ENCODE measurements around the gene NDUFAF5. TPM values are rescaled to one million over a fixed set of nuclear protein-coding genes. Genes with fewer than 3 reads are reported as not detected.

NDUFAF5 gene
- total RNA-seq, 1 experiment from 2014 or later, result 40.2 TPM

DNA sequence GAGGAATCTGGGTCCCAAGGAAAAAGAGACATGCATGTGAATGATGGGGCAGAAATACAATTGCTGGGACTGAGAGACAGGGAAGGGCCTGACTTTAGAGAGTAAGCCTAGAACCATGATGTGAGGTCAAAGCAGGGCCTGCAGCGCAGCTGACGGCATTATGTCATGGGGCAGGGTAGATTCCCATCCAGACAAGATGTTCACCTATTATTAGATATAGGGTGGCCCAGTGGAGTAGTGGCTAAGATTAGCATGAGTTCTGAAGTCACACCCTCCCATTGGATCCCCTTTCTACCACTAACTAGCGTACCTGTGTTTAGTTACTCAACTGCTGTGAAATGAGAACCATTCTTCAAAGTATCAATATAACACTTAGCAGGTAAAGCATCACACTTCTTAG lies 39.6 kb downstream of the NDUFAF5 start:
- Histone ChIP-seq H3T11ph (ENCODE audit: low read length) (no peak overlapping the region), H3K27me3 (ENCODE audit: insufficient read depth, low read length) (no peaks in the 10 kb centered on the region)
- no CpG with 5 or more reads among the region's 3 CpGs for WGBS (ENCODE audit: extremely low coverage, insufficient read length, low lambda C conversion rate)

More for the DNA sequence above, 39.6 kb downstream of the NDUFAF5 start:
- H3K4me1 ChIP-seq (ENCODE audit: insufficient read depth, low read length), result no peaks in the 10 kb centered on the region
- H3K79me1 ChIP-seq (ENCODE audit: insufficient read depth, low read depth, low read length, poor library complexity, severe bottlenecking), result no peaks in the 10 kb centered on the region
- no peaks in the 10 kb centered on the region for H3K79me2 ChIP-seq (ENCODE audit: insufficient read depth, low read length)
- no peaks in the 10 kb centered on the region; a peak in 1 of 7 replicates for H3K36me3 Mint-ChIP-seq (ENCODE audit: insufficient read depth in 1 of 3, low read depth in 3 of 3)
- no peak overlapping the region for H2BK20ac ChIP-seq (ENCODE audit: low read depth, low read length, poor library complexity, severe bottlenecking)
- no peak overlapping the region for H4K8ac ChIP-seq (replicated peaks; ENCODE audit: insufficient read length, low read depth, low read length)
- no peak overlapping the region for H2AFZ ChIP-seq (ENCODE audit: low read length)
- H3K4me1 Mint-ChIP-seq, result peaks cover 6 to 7% of the 10 kb centered on the region in 2 experiments
- H2BK15ac ChIP-seq (ENCODE audit: low read depth, low read length), result no peak overlapping the region
- H3K4me2 ChIP-seq (ENCODE audit: insufficient read depth, insufficient read length, low read length), result no peak overlapping the region
- no peaks in the 10 kb centered on the region for H3K27me3 Mint-ChIP-seq (ENCODE audit: low read depth)
- no peak overlapping the region for H2AK5ac ChIP-seq (ENCODE audit: insufficient read length, low read length)
- H3K56ac ChIP-seq (ENCODE audit: insufficient read length, low read depth, low read length), result no peak overlapping the region
- no peak overlapping the region for H2BK12ac ChIP-seq (ENCODE audit: insufficient read length, low read depth, low read length)
- H3K14ac ChIP-seq (ENCODE audit: insufficient read depth, low read length), result no peak overlapping the region
- no peak overlapping the region for H3K23ac ChIP-seq (ENCODE audit: insufficient read length, low read depth, low read length)
- no peak overlapping the region for H3K9ac ChIP-seq (ENCODE audit: extremely low read depth, insufficient read length, low read length)
- no peak overlapping the region for H2BK120ac ChIP-seq (ENCODE audit: low read depth, low read length, poor library complexity, severe bottlenecking)
- no peak overlapping the region for H4K5ac ChIP-seq (ENCODE audit: insufficient read length, low read depth, low read length)
- TF ChIP-seq, protein P1, sequence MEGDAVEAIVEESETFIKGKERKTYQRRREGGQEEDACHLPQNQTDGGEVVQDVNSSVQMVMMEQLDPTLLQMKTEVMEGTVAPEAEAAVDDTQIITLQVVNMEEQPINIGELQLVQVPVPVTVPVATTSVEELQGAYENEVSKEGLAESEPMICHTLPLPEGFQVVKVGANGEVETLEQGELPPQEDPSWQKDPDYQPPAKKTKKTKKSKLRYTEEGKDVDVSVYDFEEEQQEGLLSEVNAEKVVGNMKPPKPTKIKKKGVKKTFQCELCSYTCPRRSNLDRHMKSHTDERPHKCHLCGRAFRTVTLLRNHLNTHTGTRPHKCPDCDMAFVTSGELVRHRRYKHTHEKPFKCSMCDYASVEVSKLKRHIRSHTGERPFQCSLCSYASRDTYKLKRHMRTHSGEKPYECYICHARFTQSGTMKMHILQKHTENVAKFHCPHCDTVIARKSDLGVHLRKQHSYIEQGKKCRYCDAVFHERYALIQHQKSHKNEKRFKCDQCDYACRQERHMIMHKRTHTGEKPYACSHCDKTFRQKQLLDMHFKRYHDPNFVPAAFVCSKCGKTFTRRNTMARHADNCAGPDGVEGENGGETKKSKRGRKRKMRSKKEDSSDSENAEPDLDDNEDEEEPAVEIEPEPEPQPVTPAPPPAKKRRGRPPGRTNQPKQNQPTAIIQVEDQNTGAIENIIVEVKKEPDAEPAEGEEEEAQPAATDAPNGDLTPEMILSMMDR (conservative IDR thresholded peaks at IDR 0.05), result no peak
- H4K91ac ChIP-seq (ENCODE audit: insufficient read length, low read depth, low read length), result no peak overlapping the region
- no peak overlapping the region for H3K18ac ChIP-seq (ENCODE audit: insufficient read length, low read depth, low read length)
- no peak overlapping the region for H3K27ac ChIP-seq (ENCODE audit: insufficient read length, low read depth, low read length)
- no peak for DNase-seq
- H3K4me3 Mint-ChIP-seq, result no peak overlapping the region
- no peaks in the 10 kb centered on the region for H4K20me1 ChIP-seq (ENCODE audit: control insufficient read depth, insufficient read depth, insufficient read length)
- no peak overlapping the region for H3K27ac Mint-ChIP-seq
- no peaks in the 10 kb centered on the region for H3K9me3 ChIP-seq (ENCODE audit: control insufficient read depth, low read depth, low read length)
- no peak overlapping the region for H2BK5ac ChIP-seq (ENCODE audit: insufficient read length, low read length)
- H3K9me3 Mint-ChIP-seq, result no peaks in the 10 kb centered on the region
- no peak overlapping the region for H3K4ac ChIP-seq (ENCODE audit: low read depth, low read length)
- H3K23me2 ChIP-seq (ENCODE audit: insufficient read length, low read depth, low read length, poor library complexity, severe bottlenecking), result no peaks in the 10 kb centered on the region

Data from H9 (cell line).